HepG2 (cell line): ENCODE measurements around the gene FGFR3. TPM values are rescaled to one million over a fixed set of nuclear protein-coding genes. Genes with fewer than 3 reads are reported as not detected.
A peak's percentile ranks its signal among the peaks of the same experiment; 100 is the strongest.

Source experiments
- ATAC-seq: fragments of 200-7000 bp; cut with Tn5 transposase; 3 replicates; pipeline ENCODE4 v1.9.1; 2020; ENCODE audit warnings: mild to moderate bottlenecking, moderate library complexity
- BruUV-seq: library from RNA; stranded (reverse); fragments of 400-500 nt; replicated peaks from 2 replicates; lab custom pipeline; 2021; lab: Mats Ljungman, UMichigan
- CTCF ChIA-PET: fragments of 300-600 bp; formaldehyde crosslinking; extraction: SDS; loops from one replicate; lab custom pipeline; 2021; ENCODE audit warnings: low total read pairs, inconsistent platforms, low intra/inter-chr PET ratio; lab: Yijun Ruan, JAX
- POLR2A ChIA-PET: fragments of 350-600 bp; sonication (Branson Sonifier 250); formaldehyde crosslinking; loops from one replicate; lab custom pipeline; 2020; ENCODE audit warnings: antibody characterized with exemption, inconsistent platforms; lab: Yijun Ruan, JAX
- DNase-seq: peaks from one replicate; pipeline ENCODE4 v3.0.0-alpha.2; 2015; ENCODE audit warnings: low spot score
- FAIRE-seq: peaks from 3 replicates; lab custom pipeline; 2011; peaks lifted over from hg19 to GRCh38; lab: Jason Lieb, UNC
- H2AFZ ChIP-seq: one replicate; pipeline ENCODE4 v1.6.1; 2011; ENCODE audit warnings: low read length, inconsistent platforms
- H3K27ac ChIP-seq: fragments of 300-600 bp; 3 replicates; pipeline ENCODE4 v1.8.0; 2011; ENCODE audit warnings: mixed run types, mild to moderate bottlenecking, mixed read lengths, low read length, inconsistent platforms; ENCODE audit not compliant: insufficient read depth; ENCODE audit errors: extremely low read length
- H3K27me3 ChIP-seq, 2 experiments: fragments of 200-600 bp in 1 of 2; 2 replicates in 1 of 2; 3 replicates in 1 of 2; pipeline versions ENCODE4 v1.6.0 to v1.8.0; 2011; ENCODE audit warnings: low read length in 2 of 2, mild to moderate bottlenecking in 2 of 2, moderate library complexity in 2 of 2, inconsistent platforms in 1 of 2; ENCODE audit not compliant: insufficient read depth in 2 of 2, control insufficient read depth in 1 of 2
- H3K36me3 ChIP-seq, 2 experiments: fragments of 200-600 bp in 1 of 2; replicated peaks in 1 of 2; 2 replicates in 1 of 2; 3 replicates in 1 of 2; pipeline versions ENCODE4 v1.5.1 to v1.8.0; 2011; ENCODE audit warnings: low read length in 2 of 2, inconsistent platforms in 1 of 2; ENCODE audit not compliant: insufficient read depth in 2 of 2, control insufficient read depth in 1 of 2
- H3K4me1 ChIP-seq: 2 replicates; pipeline ENCODE4 v1.5.1; 2012; ENCODE audit warnings: low read length, inconsistent platforms; ENCODE audit not compliant: insufficient read depth
- H3K4me2 ChIP-seq: 2 replicates; pipeline ENCODE4 v1.6.0; 2011; ENCODE audit warnings: low read depth, low read length, inconsistent platforms
- H3K4me3 ChIP-seq, 3 experiments: fragments of 200-600 bp in 1 of 3; sonication (generic), shearing (Covaris generic) in 1 of 3; replicated peaks in 1 of 3; 2 replicates each; pipeline ENCODE4 v1.5.1; 2011 to 2016; ENCODE audit warnings: low read length in 3 of 3, inconsistent platforms in 2 of 3, low read depth in 2 of 3, mild to moderate bottlenecking in 2 of 3, control low read depth in 1 of 3, mixed read lengths in 1 of 3; ENCODE audit not compliant: insufficient read depth in 1 of 3
- H3K79me2 ChIP-seq: one replicate; pipeline ENCODE4 v1.6.1; 2011; ENCODE audit warnings: low read length, inconsistent platforms; ENCODE audit not compliant: insufficient read depth
- H3K9ac ChIP-seq: 2 replicates; pipeline ENCODE4 v1.6.0; 2011; ENCODE audit warnings: mild to moderate bottlenecking, low read depth, low read length, inconsistent platforms; ENCODE audit not compliant: insufficient read depth
- H3K9me3 ChIP-seq: 2 replicates; pipeline ENCODE4 v1.5.1; 2012; ENCODE audit warnings: mild to moderate bottlenecking, low read length
- H4K20me1 ChIP-seq: 2 replicates; pipeline ENCODE4 v1.6.0; 2011; ENCODE audit warnings: inconsistent platforms, mild to moderate bottlenecking, low read length, moderate library complexity; ENCODE audit not compliant: insufficient read depth
- ARID4A ChIP-seq: sonication (generic); formaldehyde crosslinking; IDR thresholded peaks from 2 replicates; pipeline ENCODE4 v1.5.0; 2020; ENCODE audit warnings: mild to moderate bottlenecking, missing genetic modification reagents, borderline replicate concordance
- BCL6 ChIP-seq: IDR thresholded peaks from 2 replicates; pipeline ENCODE4 v1.6.1; 2016; ENCODE audit warnings: missing genetic modification reagents, missing compliant biosample characterization
- HIC2 ChIP-seq: sonication (generic); formaldehyde crosslinking; IDR thresholded peaks from 2 replicates; pipeline ENCODE4 v1.9.0; 2022; ENCODE audit warnings: low read depth, missing genetic modification reagents
- HNRNPLL ChIP-seq: fragments of 200-400 bp; formaldehyde crosslinking; IDR thresholded peaks from 2 replicates; pipeline ENCODE4 v1.6.1; 2017; ENCODE audit warnings: mild to moderate bottlenecking, low read depth, low read length; ENCODE audit not compliant: poor library complexity, severe bottlenecking
- PAWR ChIP-seq: sonication (generic); formaldehyde crosslinking; IDR thresholded peaks from 2 replicates; pipeline ENCODE4 v1.4.0; 2020; ENCODE audit warnings: missing genetic modification reagents, mild to moderate bottlenecking, borderline replicate concordance
- RFX5 ChIP-seq: IDR thresholded peaks from 2 replicates; pipeline ENCODE4 v1.6.1; 2011; ENCODE audit warnings: low read depth, low read length, improper control_type of control experiment
- TEAD2 ChIP-seq: sonication (generic); formaldehyde crosslinking; IDR thresholded peaks from 2 replicates; pipeline ENCODE4 v1.9.0; 2021; ENCODE audit warnings: missing genetic modification reagents
- ZFP1 ChIP-seq: IDR thresholded peaks from 2 replicates; pipeline ENCODE4 v1.6.1; 2016
- ZFY ChIP-seq: sonication (generic); formaldehyde crosslinking; IDR thresholded peaks from 2 replicates; pipeline ENCODE4 v1.4.0; 2020; ENCODE audit warnings: missing genetic modification reagents
- ZNF800 ChIP-seq: sonication (generic); formaldehyde crosslinking; IDR thresholded peaks from 2 replicates; pipeline ENCODE4 v1.4.0; 2020; ENCODE audit warnings: missing genetic modification reagents
- WGBS: methylation state at CpG from one replicate; pipeline ENCODE4 v1.1.6; 2017; ENCODE audit warnings: low lambda C conversion rate; 5-methylcytosine and 5-hydroxymethylcytosine counted together
- in situ Hi-C: cut with HindIII; loops from 2 replicates; pipeline ENCODE4 v1.10.0; 2017; ENCODE audit warnings: low pct_unique_long_range_greater_than_20kb; ENCODE audit not compliant: extremely low pct_ligation_motif_present
- intact Hi-C: fragments of 100-400 bp; cut with micrococcal nuclease; formaldehyde crosslinking; loops from one replicate; pipeline ENCODE4 v1.10.0; 2022; ENCODE audit not compliant: unreplicated experiment
- polyA plus RNA-seq, 8 experiments: library from polyadenylated mRNA; depleted of rRNA in 3 of 8; stranded (reverse) in 7 of 8; unstranded in 1 of 8; fragments of >200 nt; fragmentation: Illumina TruSeq in 4 of 8; extraction: Trizol in 4 of 8; gene quantifications; 2 replicates each; pipeline versions ENCODE4 v1.2.1 to v1.2.3, GENCODE V29; 2011 to 2016; ENCODE audit warnings: low read depth in 4 of 8, missing spikeins in 1 of 8, mixed read lengths in 1 of 8; ENCODE audit not compliant: insufficient read depth in 1 of 8
- total RNA-seq, 5 experiments: library from RNA; depleted of rRNA; stranded (reverse); fragments of >200 nt; fragmentation: Illumina TruSeq; extraction: Trizol; gene quantifications; 2 replicates each; pipeline ENCODE4 v1.2.3, GENCODE V29; 2016; ENCODE audit warnings: low read depth in 1 of 5
- TF ChIP-seq, protein P1 (sequence below): sonication (generic); formaldehyde crosslinking; IDR thresholded peaks from 2 replicates; pipeline ENCODE4 v1.4.0; 2020; ENCODE audit warnings: mild to moderate bottlenecking, missing genetic modification reagents

Gene FGFR3
- total and polyA plus RNA-seq, 2 of the 13 experiments (the other 11 are each of a cell fraction or from before 2014, with no cell fraction given), result 103 to 109 TPM

GRCh38 chr4:1759818-1760223 is 33.3 kb upstream of the FGFR3 start:
- BruUV-seq, result no TSS peak
- WGBS, result no CpG with 5 or more reads among the region's 13 CpGs
- in situ Hi-C loops (loop anchor here (10.0 kb wide), 1 partner anchor 45 kb away; no protein-coding TSS in a partner anchor), intact Hi-C loops (no loop called here)
- CTCF ChIA-PET, result interaction anchor here (0.9 to 1.4 kb wide), 2 partner anchors 50 to 51 kb away, joined by 3 read pairs; no protein-coding TSS in a partner anchor
- no peaks in the 10 kb centered on the region for H3K27me3 ChIP-seq
- POLR2A ChIA-PET, result interaction anchor here (0.9 to 34.3 kb wide), 8 partner anchors 8 to 104 kb away, joined by 3 to 1258 read pairs (median 4); partner anchors contain the start of gene FGFR3
- H3K36me3 ChIP-seq, result no peaks in the 10 kb centered on the region
- H3K79me2 ChIP-seq, result no peaks in the 10 kb centered on the region
- H3K4me2 ChIP-seq, result peak overlapping the region; percentile 48
- no peaks in the 10 kb centered on the region for H4K20me1 ChIP-seq
- ATAC-seq (peak; percentile 14), DNase-seq (no peak), FAIRE-seq (no peak)
- 0 out of 2 replicates have a peak overlapping the region, but pooled peaks have one; percentile 27 for H3K9ac ChIP-seq
- no peaks in the 10 kb centered on the region for H3K9me3 ChIP-seq
- H2AFZ ChIP-seq, result no peak overlapping the region
- H3K27ac ChIP-seq, result peak overlapping the region; percentile 23
- peak overlapping the region in 1 of 3 experiments; percentile 48; a peak in 1 of 6 replicates for H3K4me3 ChIP-seq
- peaks cover 88% of the 10 kb centered on the region for H3K4me1 ChIP-seq
- TF ChIP-seq, protein P1, sequence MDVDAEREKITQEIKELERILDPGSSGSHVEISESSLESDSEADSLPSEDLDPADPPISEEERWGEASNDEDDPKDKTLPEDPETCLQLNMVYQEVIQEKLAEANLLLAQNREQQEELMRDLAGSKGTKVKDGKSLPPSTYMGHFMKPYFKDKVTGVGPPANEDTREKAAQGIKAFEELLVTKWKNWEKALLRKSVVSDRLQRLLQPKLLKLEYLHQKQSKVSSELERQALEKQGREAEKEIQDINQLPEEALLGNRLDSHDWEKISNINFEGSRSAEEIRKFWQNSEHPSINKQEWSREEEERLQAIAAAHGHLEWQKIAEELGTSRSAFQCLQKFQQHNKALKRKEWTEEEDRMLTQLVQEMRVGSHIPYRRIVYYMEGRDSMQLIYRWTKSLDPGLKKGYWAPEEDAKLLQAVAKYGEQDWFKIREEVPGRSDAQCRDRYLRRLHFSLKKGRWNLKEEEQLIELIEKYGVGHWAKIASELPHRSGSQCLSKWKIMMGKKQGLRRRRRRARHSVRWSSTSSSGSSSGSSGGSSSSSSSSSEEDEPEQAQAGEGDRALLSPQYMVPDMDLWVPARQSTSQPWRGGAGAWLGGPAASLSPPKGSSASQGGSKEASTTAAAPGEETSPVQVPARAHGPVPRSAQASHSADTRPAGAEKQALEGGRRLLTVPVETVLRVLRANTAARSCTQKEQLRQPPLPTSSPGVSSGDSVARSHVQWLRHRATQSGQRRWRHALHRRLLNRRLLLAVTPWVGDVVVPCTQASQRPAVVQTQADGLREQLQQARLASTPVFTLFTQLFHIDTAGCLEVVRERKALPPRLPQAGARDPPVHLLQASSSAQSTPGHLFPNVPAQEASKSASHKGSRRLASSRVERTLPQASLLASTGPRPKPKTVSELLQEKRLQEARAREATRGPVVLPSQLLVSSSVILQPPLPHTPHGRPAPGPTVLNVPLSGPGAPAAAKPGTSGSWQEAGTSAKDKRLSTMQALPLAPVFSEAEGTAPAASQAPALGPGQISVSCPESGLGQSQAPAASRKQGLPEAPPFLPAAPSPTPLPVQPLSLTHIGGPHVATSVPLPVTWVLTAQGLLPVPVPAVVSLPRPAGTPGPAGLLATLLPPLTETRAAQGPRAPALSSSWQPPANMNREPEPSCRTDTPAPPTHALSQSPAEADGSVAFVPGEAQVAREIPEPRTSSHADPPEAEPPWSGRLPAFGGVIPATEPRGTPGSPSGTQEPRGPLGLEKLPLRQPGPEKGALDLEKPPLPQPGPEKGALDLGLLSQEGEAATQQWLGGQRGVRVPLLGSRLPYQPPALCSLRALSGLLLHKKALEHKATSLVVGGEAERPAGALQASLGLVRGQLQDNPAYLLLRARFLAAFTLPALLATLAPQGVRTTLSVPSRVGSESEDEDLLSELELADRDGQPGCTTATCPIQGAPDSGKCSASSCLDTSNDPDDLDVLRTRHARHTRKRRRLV (CRISPR knock-in tag), result no peak
- TF ChIP-seq TEAD2, result no peak
- peak; percentile 52 for TF ChIP-seq HIC2 (CRISPR knock-in tag)
- no peak for TF ChIP-seq HNRNPLL
- TF ChIP-seq PAWR (CRISPR knock-in tag), result no peak
- no peak for TF ChIP-seq ARID4A (CRISPR knock-in tag)
- TF ChIP-seq ZFP1 (CRISPR knock-in tag), result no peak
- TF ChIP-seq RFX5, result no peak
- TF ChIP-seq ZFY (CRISPR knock-in tag), result 0 out of 2 replicates have a peak, but pooled peaks have one; percentile 30
- TF ChIP-seq ZNF800 (CRISPR knock-in tag), result no peak
- no peak for TF ChIP-seq BCL6 (CRISPR knock-in tag)
